K562 (cell line): ENCODE data around the gene PNKD. TPM values are rescaled to one million over a fixed set of nuclear protein-coding genes. Genes with fewer than 3 reads are reported as not detected.
A peak's percentile ranks its signal among the peaks of the same experiment; 100 is the strongest.

Experiments used
- C11orf30 ChIP-seq: fragments of 450-650 bp; IDR thresholded peaks from 2 replicates; pipeline ENCODE4 v1.6.1; 2016; ENCODE audit warnings: low read depth, mild to moderate bottlenecking
- CREB5 ChIP-seq: fragments of 250-450 bp; sonication (Bioruptor Pico); IDR thresholded peaks from 2 replicates; pipeline ENCODE4 v1.5.0; 2020; ENCODE audit warnings: mild to moderate bottlenecking
- E2F6 ChIP-seq, 2 experiments: IDR thresholded peaks; 2 replicates each; pipeline ENCODE4 v1.6.1; 2011; ENCODE audit warnings: borderline replicate concordance in 1 of 2, control low read depth in 1 of 2, low read depth in 1 of 2, low read length in 1 of 2, mild to moderate bottlenecking in 1 of 2, mixed read lengths in 1 of 2, moderate library complexity in 1 of 2; ENCODE audit not compliant: insufficient read depth in 1 of 2, insufficient read length in 1 of 2, poor library complexity in 1 of 2, severe bottlenecking in 1 of 2; ENCODE audit errors: extremely low read depth in 1 of 2
- GABPA ChIP-seq: fragments of 200-800 bp; sonication (Bioruptor generic); conservative IDR thresholded peaks from 2 replicates; pipeline ENCODE4 v1.6.1; 2016; ENCODE audit warnings: low read depth, missing genetic modification characterization, missing compliant biosample characterization
- HEY1 ChIP-seq: fragments of 250-450 bp; sonication (Bioruptor Pico); IDR thresholded peaks from 2 replicates; pipeline ENCODE4 v1.5.0; 2020; ENCODE audit warnings: mild to moderate bottlenecking, moderate library complexity, borderline replicate concordance
- HNRNPL ChIP-seq: fragments of 200-400 bp; formaldehyde crosslinking; IDR thresholded peaks from 2 replicates; pipeline ENCODE4 v1.6.1; 2017; ENCODE audit warnings: low read depth, mild to moderate bottlenecking, low read length
- HOMEZ ChIP-seq: fragments of 250-450 bp; sonication (Bioruptor Pico); IDR thresholded peaks from 2 replicates; pipeline ENCODE4 v1.4.0; 2020; ENCODE audit warnings: mild to moderate bottlenecking, moderate library complexity
- MIER1 ChIP-seq: fragments of 450-650 bp; IDR thresholded peaks from 2 replicates; pipeline ENCODE4 v1.6.1; 2016; ENCODE audit warnings: antibody characterized with exemption, mild to moderate bottlenecking, low read depth
- PBX2 ChIP-seq, 2 experiments: IDR thresholded peaks in 1 of 2; conservative IDR thresholded peaks in 1 of 2; 2 replicates each; pipeline ENCODE4 v1.6.1; 2016; ENCODE audit warnings: low read depth in 2 of 2, mild to moderate bottlenecking in 1 of 2, missing compliant biosample characterization in 1 of 2, missing genetic modification characterization in 1 of 2, moderate library complexity in 1 of 2
- POLR2AphosphoS5 ChIP-seq: IDR thresholded peaks from 2 replicates; pipeline ENCODE4 v1.6.1; 2011; ENCODE audit warnings: mild to moderate bottlenecking, low read depth, low read length, moderate library complexity; ENCODE audit not compliant: control insufficient read depth, insufficient read depth
- RHOXF2B ChIP-seq: fragments of 250-450 bp; sonication (Bioruptor Pico); conservative IDR thresholded peaks from 2 replicates; pipeline ENCODE4 v1.5.1; 2021
- SNRNP70 ChIP-seq: fragments of 200-400 bp; formaldehyde crosslinking; optimal IDR thresholded peaks from 2 replicates; pipeline ENCODE3; 2017; ENCODE audit warnings: low read depth, low read length
- TAF1 ChIP-seq: IDR thresholded peaks from 2 replicates; pipeline ENCODE4 v1.6.1; 2011; ENCODE audit warnings: mild to moderate bottlenecking, low read length, moderate library complexity; ENCODE audit not compliant: insufficient read depth, control insufficient read depth, severe bottlenecking; ENCODE audit errors: extremely low read depth
- TAF9B ChIP-seq: fragments of 450-650 bp; IDR thresholded peaks from 2 replicates; pipeline ENCODE4 v1.6.1; 2018; ENCODE audit warnings: mild to moderate bottlenecking; ENCODE audit not compliant: partially characterized antibody
- TBL1XR1 ChIP-seq, 2 experiments: IDR thresholded peaks; 2 replicates each; pipeline ENCODE4 v1.6.1; 2012; ENCODE audit warnings: improper control_type of control experiment in 2 of 2, low read length in 2 of 2, mild to moderate bottlenecking in 1 of 2
- XRCC5 ChIP-seq: fragments of 200-400 bp; formaldehyde crosslinking; IDR thresholded peaks from 2 replicates; pipeline ENCODE4 v1.6.1; 2017; ENCODE audit warnings: low read depth, mild to moderate bottlenecking, low read length
- YY1 ChIP-seq, 3 experiments: IDR thresholded peaks; 2 replicates each; pipeline ENCODE4 v1.6.1; 2011; ENCODE audit warnings: low read length in 2 of 3, mild to moderate bottlenecking in 2 of 3, moderate library complexity in 2 of 3, borderline replicate concordance in 1 of 3, control low read depth in 1 of 3, low read depth in 1 of 3; ENCODE audit not compliant: insufficient read depth in 3 of 3, insufficient replicate concordance in 2 of 3, control insufficient read depth in 1 of 3, insufficient read length in 1 of 3; ENCODE audit errors: extremely low read depth in 1 of 3
- ZNF316 ChIP-seq: fragments of 450-650 bp; IDR thresholded peaks from 2 replicates; pipeline ENCODE4 v1.6.1; 2016
- polyA plus RNA-seq, 8 experiments: library from polyadenylated mRNA; depleted of rRNA in 4 of 8; stranded (reverse) in 5 of 8; unstranded in 3 of 8; fragments of >200 nt; fragmentation: Nextera tagmentation in 2 of 8; fragmentation: Illumina TruSeq in 1 of 8; extraction: Ambion mirVana in 2 of 8; extraction: Trizol in 1 of 8; gene quantifications; 2 replicates each; pipeline versions ENCODE4 v1.2.1 to v1.2.3, GENCODE V29; 2011 to 2014; ENCODE audit warnings: inconsistent platforms in 1 of 8, missing spikeins in 1 of 8
- total RNA-seq, 7 experiments: library from RNA; depleted of rRNA in 6 of 7; stranded (reverse); fragments of >200 nt in 6 of 7; fragmentation: Illumina TruSeq in 2 of 7; extraction: Trizol in 2 of 7; gene quantifications; 2 replicates each; pipeline versions ENCODE4 v1.2.1 to v1.2.3, GENCODE V29; 2011 to 2021; ENCODE audit warnings: low replicate concordance in 1 of 7

PNKD gene
- total and polyA plus RNA-seq, 9 of the 15 experiments (the other 6 are each of a cell fraction or from before 2014, with no cell fraction given): 26.0 to 105 (median 60.1) TPM

GRCh38 chr2:218269900-218270720, at the start of gene PNKD, which contains the start of gene AAMP (continued):
- TF ChIP-seq PBX2 (CRISPR knock-in tag; IDR thresholded peaks at IDR 0.05; ENCODE audit: low read depth) (peak; percentile 80), PBX2 (tag; conservative IDR thresholded peaks at IDR 0.05; ENCODE audit: low read depth) (peak; percentile 98), TBL1XR1 (IDR thresholded peaks at IDR 0.05; ENCODE audit: low read length in 2 of 2) (no peak), XRCC5 (no peak; the same call in 1 of the 2 replicates), POLR2AphosphoS5 (peak; percentile 58; the same call in 1 of the 2 replicates), RHOXF2B (no peak), ZNF316 (no peak), MIER1 (no peak), HOMEZ (no peak), SNRNP70 (no peak), TAF9B (no peak), HNRNPL (no peak), HEY1 (no peak), YY1 (IDR thresholded peaks at IDR 0.05; ENCODE audit: borderline replicate concordance in 1 of 3, control insufficient read depth in 1 of 3, extremely low read depth in 1 of 3, insufficient read depth in 3 of 3, insufficient read length in 1 of 3, insufficient replicate concordance in 2 of 3, low read depth in 1 of 3, low read length in 2 of 3) (peak; percentile 68 to 96 (median 94)), TAF1 (peak; percentile 67), CREB5 (CRISPR knock-in tag) (no peak), GABPA (tag) (peak; percentile 93), C11orf30 (peak; percentile 82), E2F6 (IDR thresholded peaks at IDR 0.05; ENCODE audit: borderline replicate concordance in 1 of 2, extremely low read depth in 1 of 2, insufficient read depth in 1 of 2, insufficient read length in 1 of 2, low read depth in 1 of 2, low read length in 1 of 2, poor library complexity in 1 of 2, severe bottlenecking in 1 of 2) (peak in 1 of 2 experiments; percentile 2)
